IMR-90 (cell line): ENCODE results near the gene TSEN54. TPM values are rescaled to one million over a fixed set of nuclear protein-coding genes. Genes with fewer than 3 reads are reported as not detected.

Experiments used
- ATAC-seq: fragments of 200-7000 bp; cut with Tn5 transposase; 2 replicates; pipeline ENCODE4 v1.9.1; 2020; ENCODE audit warnings: low read depth, mild to moderate bottlenecking, moderate library complexity
- BruUV-seq: library from RNA; stranded (reverse); fragments of 400-500 nt; replicated peaks from 2 replicates; lab custom pipeline; 2021; lab: Mats Ljungman, UMichigan
- CTCF ChIA-PET: fragments of 300-600 bp; formaldehyde crosslinking; extraction: SDS; loops from one replicate; lab custom pipeline; 2021; ENCODE audit warnings: antibody characterized with exemption; lab: Yijun Ruan, JAX
- POLR2A ChIA-PET: fragments of 300-600 bp; sonication (Branson Sonifier 250); formaldehyde crosslinking; loops from one replicate; lab custom pipeline; 2022; ENCODE audit warnings: antibody characterized with exemption; ENCODE audit not compliant: unreplicated experiment; lab: Charles Lee
- DNase-seq: peaks from one replicate; pipeline ENCODE4 v3.0.0; 2013
- H2AFZ ChIP-seq: replicated peaks from 2 replicates; pipeline ENCODE3; 2013; ENCODE audit warnings: low read length, mild to moderate bottlenecking; ENCODE audit not compliant: poor library complexity
- H2AK5ac ChIP-seq: 2 replicates; pipeline ENCODE4 v1.6.1; 2013; ENCODE audit warnings: low read depth, low read length, inconsistent platforms
- H2AK9ac ChIP-seq: replicated peaks from 2 replicates; pipeline ENCODE3; 2013; ENCODE audit warnings: mild to moderate bottlenecking, low read depth, low read length, moderate library complexity; ENCODE audit not compliant: poor library complexity
- H2BK120ac ChIP-seq: 2 replicates; pipeline ENCODE4 v1.6.1; 2013; ENCODE audit warnings: low read depth, low read length, inconsistent platforms
- H2BK15ac ChIP-seq: 3 replicates; pipeline ENCODE4 v1.6.1; 2013; ENCODE audit warnings: low read depth, low read length, inconsistent platforms
- H2BK20ac ChIP-seq: 2 replicates; pipeline ENCODE4 v1.6.1; 2013; ENCODE audit warnings: low read depth, mild to moderate bottlenecking, inconsistent platforms, low read length, moderate library complexity
- H2BK5ac ChIP-seq: 2 replicates; pipeline ENCODE4 v1.6.1; 2013; ENCODE audit warnings: mild to moderate bottlenecking, low read depth, low read length, inconsistent platforms; ENCODE audit not compliant: poor library complexity, severe bottlenecking
- H3K14ac ChIP-seq: replicated peaks from 2 replicates; pipeline ENCODE4 v1.6.1; 2013; ENCODE audit warnings: low read depth, low read length, inconsistent platforms
- H3K18ac ChIP-seq: 2 replicates; pipeline ENCODE4 v1.6.1; 2013; ENCODE audit warnings: low read depth, low read length, control low read depth
- H3K23ac ChIP-seq: 2 replicates; pipeline ENCODE4 v1.6.1; 2013; ENCODE audit warnings: low read depth, low read length, inconsistent platforms
- H3K27ac ChIP-seq: 2 replicates; pipeline ENCODE4 v1.5.1; 2013; ENCODE audit warnings: mild to moderate bottlenecking, control low read depth, low read length; ENCODE audit not compliant: insufficient read depth
- H3K27me3 ChIP-seq: 2 replicates; pipeline ENCODE4 v1.6.1; 2013; ENCODE audit warnings: low read length; ENCODE audit not compliant: control insufficient read depth, insufficient read depth
- H3K36me3 ChIP-seq: 2 replicates; pipeline ENCODE4 v1.6.1; 2013; ENCODE audit warnings: low read length, mixed read lengths; ENCODE audit not compliant: control insufficient read depth, insufficient read depth
- H3K4ac ChIP-seq: 2 replicates; pipeline ENCODE4 v1.6.1; 2013; ENCODE audit warnings: low read depth, low read length, inconsistent platforms
- H3K4me1 ChIP-seq: 2 replicates; pipeline ENCODE4 v1.6.1; 2013; ENCODE audit warnings: low read length, mixed read lengths; ENCODE audit not compliant: control insufficient read depth, insufficient read depth
- H3K4me2 ChIP-seq: 2 replicates; pipeline ENCODE4 v1.6.1; 2013; ENCODE audit warnings: low read depth, mild to moderate bottlenecking, control low read depth, low read length, moderate library complexity
- H3K4me3 ChIP-seq: 2 replicates; pipeline ENCODE4 v1.5.1; 2013; ENCODE audit warnings: low read depth, mild to moderate bottlenecking, control low read depth, low read length, moderate library complexity; ENCODE audit not compliant: insufficient read depth
- H3K56ac ChIP-seq: 2 replicates; pipeline ENCODE4 v1.6.1; 2013; ENCODE audit warnings: low read length, inconsistent platforms; ENCODE audit not compliant: insufficient read depth; ENCODE audit errors: extremely low read depth
- H3K79me1 ChIP-seq, 2 experiments: 2 replicates each; pipeline ENCODE4 v1.6.1; 2013; ENCODE audit warnings: low read length in 2 of 2, inconsistent platforms in 1 of 2, low read depth in 1 of 2
- H3K9ac ChIP-seq: 2 replicates; pipeline ENCODE4 v1.6.1; 2013; ENCODE audit warnings: low read depth, low read length, control low read depth
- H3K9me1 ChIP-seq: 2 replicates; pipeline ENCODE4 v1.6.1; 2013; ENCODE audit warnings: low read length, inconsistent platforms; ENCODE audit not compliant: insufficient read depth
- H3K9me3 ChIP-seq: 2 replicates; pipeline ENCODE4 v1.6.1; 2013; ENCODE audit warnings: low read length; ENCODE audit not compliant: control insufficient read depth, insufficient read depth
- H4K20me1 ChIP-seq: 2 replicates; pipeline ENCODE4 v1.6.1; 2013; ENCODE audit warnings: low read length, inconsistent platforms; ENCODE audit not compliant: insufficient read depth
- H4K5ac ChIP-seq: 2 replicates; pipeline ENCODE4 v1.6.1; 2013; ENCODE audit warnings: mild to moderate bottlenecking, low read depth, low read length, control low read depth
- H4K8ac ChIP-seq, 2 experiments: 2 replicates each; pipeline ENCODE4 v1.6.1; 2013; ENCODE audit warnings: low read depth in 2 of 2, low read length in 2 of 2, control low read depth in 1 of 2, inconsistent platforms in 1 of 2
- H4K91ac ChIP-seq: 2 replicates; pipeline ENCODE4 v1.6.1; 2013; ENCODE audit warnings: low read depth, low read length, inconsistent platforms; ENCODE audit not compliant: insufficient read depth
- BHLHE40 ChIP-seq: fragments of 150-350 bp; IDR thresholded peaks from 2 replicates; pipeline ENCODE4 v1.6.1; 2016; ENCODE audit warnings: mild to moderate bottlenecking, low read depth, low read length
- CEBPB ChIP-seq: IDR thresholded peaks from 2 replicates; pipeline ENCODE4 v1.6.1; 2012; ENCODE audit warnings: low read depth, low read length, improper control_type of control experiment
- CHD1 ChIP-seq: IDR thresholded peaks from 2 replicates; pipeline ENCODE4 v1.6.1; 2012; ENCODE audit warnings: low read depth, low read length, improper control_type of control experiment
- CTCF ChIP-seq: conservative IDR thresholded peaks from 2 replicates; pipeline ENCODE4 v1.5.1; 2012; ENCODE audit warnings: mild to moderate bottlenecking, low read depth, low read length, improper control_type of control experiment
- ELK1 ChIP-seq: fragments of 150-350 bp; IDR thresholded peaks from 2 replicates; pipeline ENCODE4 v1.6.1; 2016; ENCODE audit warnings: low read depth, mild to moderate bottlenecking, low read length, moderate library complexity, borderline replicate concordance
- FOS ChIP-seq: fragments of 150-350 bp; IDR thresholded peaks from 2 replicates; pipeline ENCODE4 v1.6.1; 2016; ENCODE audit warnings: low read depth, low read length
- MAFK ChIP-seq: IDR thresholded peaks from 2 replicates; pipeline ENCODE4 v1.6.1; 2012; ENCODE audit warnings: low read depth, low read length, improper control_type of control experiment
- MAZ ChIP-seq: IDR thresholded peaks from 2 replicates; pipeline ENCODE4 v1.6.1; 2012; ENCODE audit warnings: low read depth, mild to moderate bottlenecking, low read length, improper control_type of control experiment, moderate library complexity, borderline replicate concordance
- MXI1 ChIP-seq: IDR thresholded peaks from 2 replicates; pipeline ENCODE4 v1.6.1; 2012; ENCODE audit warnings: low read depth, mild to moderate bottlenecking, low read length, moderate library complexity, borderline replicate concordance
- NFE2L2 ChIP-seq: fragments of 150-350 bp; IDR thresholded peaks from 2 replicates; pipeline ENCODE4 v1.6.1; 2016; ENCODE audit warnings: low read depth, mild to moderate bottlenecking, low read length
- POLR2A ChIP-seq: IDR thresholded peaks from 2 replicates; pipeline ENCODE4 v1.6.1; 2012; ENCODE audit warnings: mild to moderate bottlenecking, low read depth, low read length
- RCOR1 ChIP-seq: IDR thresholded peaks from 2 replicates; pipeline ENCODE4 v1.6.1; 2012; ENCODE audit warnings: mild to moderate bottlenecking, low read length, improper control_type of control experiment; ENCODE audit not compliant: insufficient replicate concordance
- RFX5 ChIP-seq: IDR thresholded peaks from 2 replicates; pipeline ENCODE4 v1.8.0; 2012; ENCODE audit warnings: low read depth, mild to moderate bottlenecking, low read length, moderate library complexity
- SMC3 ChIP-seq: fragments of 150-350 bp; IDR thresholded peaks from 2 replicates; pipeline ENCODE4 v1.6.1; 2016; ENCODE audit warnings: low read depth, mild to moderate bottlenecking, antibody characterized with exemption, low read length, moderate library complexity
- USF2 ChIP-seq: fragments of 150-350 bp; IDR thresholded peaks from 2 replicates; pipeline ENCODE4 v1.6.1; 2017; ENCODE audit warnings: mild to moderate bottlenecking, antibody characterized with exemption, low read length, low read depth
- WGBS, 2 experiments: methylation state at CpG; one replicate each; pipeline versions ENCODE4 v1.1.5 to v1.1.7; 2013; ENCODE audit warnings: missing lambda C conversion rate in 2 of 2; ENCODE audit not compliant: insufficient read length in 1 of 2; ENCODE audit errors: extremely low coverage in 2 of 2; 5-methylcytosine and 5-hydroxymethylcytosine counted together
- dilution Hi-C: fragments of 300-500 bp; cut with HindIII; formaldehyde crosslinking; loops from one replicate; pipeline ENCODE4 v1.14.3; 2018; ENCODE audit warnings: low sequenced_read_pairs; ENCODE audit not compliant: unreplicated experiment
- in situ Hi-C: fragments of 300-500 bp; cut with MboI; formaldehyde crosslinking; loops from 3 replicates; pipeline ENCODE4 v1.14.3; 2019; ENCODE audit warnings: low sequenced_read_pairs, inconsistent platforms, mixed read lengths
- intact Hi-C: fragments of 100-400 bp; cut with micrococcal nuclease; formaldehyde crosslinking; loops from 2 replicates; pipeline ENCODE4 v1.10.0; 2022
- polyA plus RNA-seq, 3 experiments: library from polyadenylated mRNA; depleted of rRNA; stranded (reverse); fragments of >200 nt; gene quantifications; 2 replicates each; pipeline ENCODE4 v1.2.3, GENCODE V29; 2012; ENCODE audit warnings: low replicate concordance in 1 of 3
- total RNA-seq: library from RNA; depleted of rRNA; stranded (reverse); fragments of >200 nt; gene quantifications from 2 replicates; pipeline ENCODE4 v1.2.3, GENCODE V29; 2012

Gene TSEN54
- total and polyA plus RNA-seq, 2 of the 4 experiments (the other 2 are of a cell fraction) = 7.2 to 14.9 TPM

GRCh38 chr17:75473246-75473645 is 43.1 kb upstream of the TSEN54 start:
- ATAC-seq (no peak), DNase-seq (no peak)
- WGBS, 2 experiments = no CpG with 5 or more reads among the region's 2 CpGs
- H3K9me3 ChIP-seq = no peaks in the 10 kb centered on the region
- H4K20me1 ChIP-seq = peaks cover 23% of the 10 kb centered on the region
- no peaks in the 10 kb centered on the region for H3K27me3 ChIP-seq
- no peak overlapping the region for H2BK120ac ChIP-seq
- no peak overlapping the region for H3K18ac ChIP-seq
- H2AK9ac ChIP-seq = no peak overlapping the region
- H3K4me3 ChIP-seq = no peak overlapping the region
- H2AK5ac ChIP-seq = no peak overlapping the region
- dilution Hi-C loops = no loop called here
- no peak overlapping the region for H2BK15ac ChIP-seq
- H4K91ac ChIP-seq = no peak overlapping the region
- no peak overlapping the region for H3K56ac ChIP-seq
- H4K5ac ChIP-seq = no peak overlapping the region
- no peak overlapping the region for H2AFZ ChIP-seq
- H3K9me1 ChIP-seq = peaks cover 6% of the 10 kb centered on the region
- no peak overlapping the region for H3K4me2 ChIP-seq
- H2BK5ac ChIP-seq = no peak overlapping the region
- no peak overlapping the region for H4K8ac ChIP-seq
- no peak overlapping the region for H3K27ac ChIP-seq
- TF ChIP-seq MAZ (no peak), RFX5 (no peak), CHD1 (no peak), CEBPB (no peak), BHLHE40 (no peak), MAFK (no peak), MXI1 (no peak), ELK1 (no peak), POLR2A (no peak), RCOR1 (no peak), SMC3 (no peak), NFE2L2 (no peak), CTCF (no peak), USF2 (no peak), FOS (no peak)
- ChIA-PET POLR2A (no interaction called here), CTCF (no interaction called here)
- no TSS peak for BruUV-seq
- intact Hi-C loops = no loop called here
- peaks cover 10% of the 10 kb centered on the region for H3K4me1 ChIP-seq
- no peak overlapping the region for H3K23ac ChIP-seq
- no peak overlapping the region for H3K4ac ChIP-seq
- peaks cover 23% of the 10 kb centered on the region; the same call in 1 of the 2 replicates for H3K36me3 ChIP-seq
- no peak overlapping the region for H2BK20ac ChIP-seq
- H3K79me1 ChIP-seq = peaks cover 16 to 44% of the 10 kb centered on the region in 2 experiments
- H3K9ac ChIP-seq = no peak overlapping the region
- in situ Hi-C loops = no loop called here
- no peak overlapping the region for H3K14ac ChIP-seq
